ENCODE data around the gene SLC13A3.

SLC13A3 gene

DNA sequence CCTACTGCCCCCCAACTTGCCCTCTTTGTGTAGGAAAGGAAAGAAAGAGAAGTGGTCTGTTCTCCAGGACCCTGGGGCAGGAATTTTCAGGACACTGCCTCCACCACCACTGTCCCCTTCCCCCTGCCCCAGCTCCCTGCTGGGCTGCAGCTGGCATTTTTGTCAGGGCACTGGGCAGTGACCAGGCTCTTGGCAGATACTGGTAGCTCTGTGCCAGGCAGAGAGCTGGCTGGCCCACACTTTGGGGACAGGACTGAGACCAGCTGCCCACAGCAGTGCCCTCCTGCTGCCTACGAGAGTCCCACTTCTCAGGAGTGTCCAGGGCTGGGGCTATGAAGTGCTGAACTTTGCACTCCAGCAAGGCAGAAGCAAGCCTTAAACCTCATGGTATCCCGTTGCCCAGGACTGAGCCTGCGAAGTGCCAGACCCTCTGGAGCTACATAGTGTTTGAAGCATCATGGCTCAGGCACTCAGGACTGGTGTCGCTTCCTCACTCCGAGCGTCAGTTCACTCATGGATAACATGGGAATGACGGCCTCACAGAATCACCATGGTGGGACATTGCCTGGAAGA, 19.3 kb downstream of the SLC13A3 start:
- no peak for DNase-seq

GRCh38 chr20:46631212-46631869, 19.9 kb downstream of the SLC13A3 start:
- DNase-seq, result no peak

- DNase-seq, result no peak
Observed at GRCh38 chr20:46630306-46630705, 21.0 kb downstream of the SLC13A3 start.

DNA sequence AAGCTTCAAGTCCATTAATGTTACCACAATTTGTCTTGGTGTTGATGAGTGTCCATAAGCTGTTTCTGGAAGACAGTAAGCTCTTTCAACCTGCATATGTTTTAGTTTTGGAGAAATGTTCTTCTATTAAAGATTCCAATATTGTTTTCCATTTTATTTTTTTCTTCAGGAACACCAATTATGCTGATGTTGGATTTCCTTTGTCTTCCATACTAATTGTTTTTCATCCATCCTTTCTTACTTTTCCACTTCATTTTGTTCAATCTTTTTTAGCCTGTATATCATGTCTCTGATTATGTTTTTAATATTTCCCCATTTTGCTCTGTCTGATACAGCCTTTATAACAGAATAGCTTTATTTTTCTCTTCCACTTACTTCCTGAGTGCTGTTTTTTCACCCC, 21.9 kb downstream of the SLC13A3 start:
- no peak for DNase-seq

DNA sequence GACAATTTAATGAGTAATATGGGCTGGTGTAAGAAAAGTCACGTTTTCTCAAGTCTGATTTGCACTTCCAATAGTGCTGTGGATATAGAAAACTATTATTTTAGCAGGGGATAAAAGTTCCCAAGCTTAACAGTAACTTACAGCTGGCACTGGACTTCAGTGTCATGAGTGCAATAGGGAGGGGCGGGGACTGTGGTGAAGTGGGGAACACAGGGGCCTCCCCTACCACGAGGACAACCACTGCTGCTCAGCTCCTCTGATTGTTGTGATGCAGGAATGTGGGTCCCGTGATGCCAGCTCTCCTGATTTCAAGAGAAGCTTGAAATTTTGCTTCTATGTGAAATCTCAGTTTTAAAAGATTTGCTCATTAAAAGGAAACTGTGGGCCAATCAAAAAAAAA, 24.0 kb downstream of the SLC13A3 start:
- DNase-seq, result no peak

- DNase-seq, result no peak
Observed at GRCh38 chr20:46626758-46627157, 24.5 kb downstream of the SLC13A3 start.

DNA sequence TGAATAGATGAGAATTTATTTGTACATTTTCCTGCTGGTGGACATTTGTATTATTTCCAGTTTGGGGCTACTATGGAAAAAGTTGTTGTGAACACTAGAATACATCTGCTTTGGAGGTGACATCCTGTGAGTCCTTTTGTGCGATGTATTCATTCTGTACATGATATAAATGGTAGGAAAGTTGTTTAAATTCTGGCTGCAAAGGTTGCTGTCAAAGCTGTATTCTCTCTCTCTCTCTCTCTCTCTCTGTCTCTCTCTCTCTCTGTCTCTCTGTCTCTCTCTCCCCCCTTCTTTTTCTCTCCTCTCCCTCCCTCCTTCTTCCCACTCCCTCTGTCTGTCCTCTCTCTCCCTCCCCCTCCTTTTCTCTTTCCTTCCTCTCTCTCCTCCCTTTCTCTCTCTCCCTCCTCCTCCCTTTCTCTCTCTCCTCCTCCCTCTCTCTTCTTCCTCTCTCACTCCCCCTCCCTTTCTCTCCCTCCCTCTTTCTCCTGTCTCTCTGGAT, 25.3 kb downstream of the SLC13A3 start:
- DNase-seq, result no peak

DNA sequence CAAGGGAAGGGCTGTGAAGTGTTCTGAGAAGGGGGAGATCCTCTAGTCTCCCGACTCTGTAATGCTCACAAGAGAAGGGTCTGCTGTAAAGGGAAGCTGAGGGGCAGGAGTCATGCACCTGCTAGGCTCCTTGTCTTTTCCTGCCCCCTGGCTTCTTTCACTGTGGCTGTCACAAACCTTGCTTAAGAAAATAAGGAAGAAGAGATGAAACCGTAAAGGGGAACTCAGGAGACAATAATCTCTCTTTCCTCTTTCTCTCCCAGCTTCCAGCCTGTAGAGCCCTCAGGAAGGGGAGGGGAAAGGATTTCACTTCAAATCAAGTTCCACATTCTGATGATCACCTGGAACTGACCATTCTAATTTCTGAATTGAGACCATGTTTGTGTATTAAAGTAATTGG, 26.3 kb downstream of the SLC13A3 start:
- DNase-seq, result no peak

DNA sequence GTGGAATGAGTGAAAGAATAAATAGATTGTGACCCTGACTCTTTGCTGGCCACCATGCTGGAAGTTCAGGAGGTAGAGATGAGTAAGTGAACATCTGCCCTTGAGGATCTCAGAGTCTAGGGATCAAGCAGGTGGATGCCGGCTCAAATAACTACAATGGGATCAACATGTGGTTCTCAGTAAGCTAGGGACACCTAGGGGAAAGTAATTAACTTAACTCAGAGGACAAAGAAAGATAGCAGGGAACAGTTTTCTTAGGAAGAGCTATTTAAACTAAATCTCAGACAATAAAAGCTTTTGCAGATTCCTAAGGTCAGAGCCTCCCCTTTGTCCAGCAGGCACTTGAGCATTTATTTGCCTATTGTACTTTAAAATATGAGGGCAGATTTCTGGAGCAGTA, 29.1 kb downstream of the SLC13A3 start:
- no peak for DNase-seq

GRCh38 chr20:46621492-46621891, 29.8 kb downstream of the SLC13A3 start:
- no peak for DNase-seq

DNA sequence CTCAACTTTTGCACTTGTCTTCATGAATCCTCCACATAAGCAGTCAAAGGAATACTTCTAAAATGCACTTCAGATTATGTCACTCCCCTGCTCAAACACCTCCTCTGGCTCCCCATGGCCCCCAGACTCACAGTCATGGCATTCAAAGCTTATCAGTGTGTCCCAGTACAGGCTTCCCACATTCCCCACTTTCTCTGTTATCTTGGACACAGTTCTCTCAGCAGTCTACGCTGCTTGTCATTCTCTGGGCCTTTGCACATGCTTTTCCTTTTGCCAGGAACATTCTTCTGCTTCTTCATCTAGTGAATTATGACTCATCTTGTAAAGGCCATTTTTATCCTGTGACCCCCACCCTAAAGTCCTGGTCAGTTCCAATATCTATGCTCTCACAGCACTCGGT, 31.8 kb downstream of the SLC13A3 start:
- no peak for DNase-seq

DNA sequence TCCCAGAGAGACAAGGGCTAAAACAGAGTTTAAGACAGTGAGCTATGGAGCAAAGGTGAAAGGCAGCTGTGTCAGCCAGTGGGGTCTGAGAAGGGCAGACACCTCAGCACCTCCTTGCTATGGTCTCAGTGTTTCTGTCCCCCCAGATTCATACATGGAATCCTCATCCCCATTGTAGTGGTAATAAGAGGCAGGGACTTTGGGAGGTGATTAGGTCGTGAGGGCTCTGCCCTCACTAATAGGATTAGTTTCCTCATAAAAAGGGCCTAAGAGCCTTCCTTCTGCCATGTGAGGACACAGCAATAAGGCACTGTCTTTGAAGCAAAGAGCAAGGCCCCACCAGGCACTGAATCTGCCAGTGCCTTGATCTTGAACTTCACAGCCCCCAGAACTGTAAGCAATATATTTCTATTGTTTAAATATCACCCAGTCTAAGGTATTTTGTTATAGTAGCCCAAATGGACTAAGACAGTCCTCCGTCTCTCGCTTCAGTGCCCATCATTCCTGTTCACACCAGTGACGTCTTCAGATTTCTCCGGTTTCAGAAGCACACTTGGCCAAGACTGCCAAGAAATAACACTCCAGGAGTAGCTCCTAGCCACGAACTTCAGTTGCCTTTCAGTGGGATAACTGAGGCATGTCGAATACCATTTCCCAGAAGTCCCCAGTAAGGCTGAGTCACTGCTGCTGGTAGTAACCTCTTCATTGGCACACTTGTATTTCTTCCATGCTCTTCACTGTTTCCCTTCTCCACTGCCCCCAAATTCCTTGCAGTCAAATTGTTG, 32.8 kb downstream of the SLC13A3 start:
- DNase-seq, result no peak

- no peak for DNase-seq
Observed at GRCh38 chr20:46614503-46614902, 36.8 kb downstream of the SLC13A3 start.

GRCh38 chr20:46610145-46610544, 41.1 kb downstream of the SLC13A3 start:
- DNase-seq, result no peak

GRCh38 chr20:46609043-46609442, 42.2 kb downstream of the SLC13A3 start:
- no peak for DNase-seq

DNA sequence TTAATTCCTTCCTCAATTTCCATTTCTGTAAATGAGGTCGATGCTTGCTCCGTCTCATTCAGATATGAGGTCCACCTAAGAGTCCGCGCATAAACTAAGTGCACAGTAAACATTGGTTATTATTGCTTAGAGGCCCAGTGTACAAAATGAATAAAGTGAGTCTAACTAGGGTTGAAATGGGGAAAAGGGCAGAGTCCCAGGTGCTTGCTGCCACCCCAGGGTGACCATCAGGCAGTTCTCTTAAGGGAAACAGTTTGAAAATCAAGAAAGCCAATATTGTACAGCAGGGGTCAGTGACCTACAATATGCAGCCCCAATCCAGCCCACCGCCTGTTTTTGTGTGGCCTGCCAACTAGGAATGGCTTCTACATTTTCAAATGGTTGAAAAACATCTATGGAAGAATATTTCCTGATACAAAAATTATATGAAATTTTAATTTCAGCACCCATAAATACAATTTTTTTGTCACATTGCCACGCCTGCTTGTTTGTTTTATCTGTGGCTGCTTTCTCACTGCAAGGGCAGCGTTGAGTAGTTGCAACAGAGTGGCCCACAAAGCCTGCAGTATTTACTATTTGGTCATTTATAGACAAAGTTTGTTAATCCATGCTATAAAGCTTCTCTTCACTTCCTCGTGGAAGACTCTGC, 43.3 kb downstream of the SLC13A3 start:
- DNase-seq, result no peak

GRCh38 chr20:46607191-46607848, 43.9 kb downstream of the SLC13A3 start:
- DNase-seq, result no peak

GRCh38 chr20:46606817-46607190, 44.5 kb downstream of the SLC13A3 start:
- no peak for DNase-seq

DNA sequence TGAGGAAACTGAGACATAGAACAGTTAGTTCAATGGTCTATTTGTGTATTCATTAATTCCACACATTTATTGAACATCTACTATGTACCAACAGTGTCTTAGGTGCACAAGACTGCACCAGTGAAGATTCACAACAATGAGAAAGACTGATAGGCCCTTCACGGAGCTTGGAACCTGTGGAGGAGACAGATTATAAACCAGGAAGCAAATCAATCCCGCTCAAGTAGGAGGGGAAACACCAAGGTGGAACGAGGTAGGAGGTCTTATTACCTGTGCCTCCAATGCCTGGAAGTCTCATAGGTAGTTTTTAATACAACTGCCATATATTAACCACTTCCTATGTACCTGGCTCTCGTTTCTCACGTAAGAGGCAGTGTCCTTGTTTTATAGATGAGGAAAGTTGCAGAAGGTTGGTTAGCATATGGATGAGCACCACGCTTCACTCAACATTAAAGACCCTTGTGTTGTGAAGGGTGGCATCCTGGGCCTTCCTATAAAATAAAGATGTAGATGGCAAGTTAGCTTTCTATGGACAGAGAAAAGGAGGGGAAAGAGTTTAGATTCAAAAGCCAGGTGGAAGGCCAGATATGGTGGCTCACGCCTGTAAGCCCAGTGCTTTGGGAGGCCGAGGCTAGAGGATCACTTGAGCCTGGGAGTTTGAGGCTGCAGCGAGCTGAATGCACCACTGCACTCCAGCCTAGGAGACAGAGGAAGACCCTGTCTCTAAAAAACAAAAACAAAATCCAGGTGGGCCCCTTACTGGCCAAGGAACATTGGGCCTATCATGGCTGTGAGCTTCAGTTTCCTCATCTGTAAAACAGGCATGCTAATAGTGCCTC, 45.1 kb downstream of the SLC13A3 start:
- no peak for DNase-seq

DNA sequence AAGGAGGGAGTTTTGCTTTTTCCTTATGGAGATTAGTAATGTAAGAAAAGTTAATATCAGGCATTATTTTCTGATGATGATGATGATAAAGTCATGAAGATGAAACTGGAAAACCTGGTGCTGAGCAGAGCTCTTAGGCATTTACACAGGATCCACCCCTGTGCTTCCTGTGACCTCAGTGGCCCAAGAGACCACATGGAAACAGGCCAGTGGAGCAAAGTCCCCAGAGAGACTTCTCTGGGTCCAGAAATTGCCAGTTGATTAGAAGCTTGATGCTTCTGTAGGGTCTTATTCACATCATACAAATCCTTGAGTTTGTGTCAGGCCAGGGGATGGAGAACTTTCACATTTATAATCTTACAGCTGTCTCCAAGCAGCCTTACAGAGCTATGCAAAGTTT, 46.1 kb downstream of the SLC13A3 start:
- no peak for DNase-seq

DNA sequence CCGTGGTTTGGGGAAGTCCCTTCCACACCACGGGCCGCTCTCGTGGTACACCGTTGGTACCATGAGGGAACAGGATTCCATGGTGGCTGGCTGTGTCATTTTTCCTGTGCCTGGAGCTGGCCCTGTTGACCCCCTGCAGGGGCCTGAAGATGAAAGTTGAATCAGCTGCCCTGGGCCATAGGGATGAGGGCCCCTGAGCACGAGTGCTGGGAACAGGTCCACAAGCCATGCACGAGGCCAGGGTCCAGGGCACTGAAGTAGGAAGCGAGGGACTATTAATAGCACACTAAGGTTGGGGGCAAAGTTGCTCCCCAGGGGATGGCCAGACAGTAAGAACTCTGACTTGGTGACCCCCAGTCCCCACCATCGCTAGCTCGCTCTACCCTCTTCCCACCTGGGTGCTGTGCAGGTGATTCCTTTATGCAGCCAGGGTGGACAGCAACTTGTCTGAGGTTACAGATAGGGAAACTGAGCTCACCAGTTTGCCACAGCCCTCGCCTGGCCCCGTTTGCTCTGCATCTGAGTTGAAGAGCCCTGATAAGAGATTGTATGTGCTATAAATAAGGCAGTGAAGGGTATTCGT, 46.6 kb downstream of the SLC13A3 start:
- no peak for DNase-seq

GRCh38 chr20:46602429-46602828, 48.8 kb downstream of the SLC13A3 start:
- no peak for DNase-seq
